Measurements from ENCODE around the gene NOL4L.

The NOL4L gene

GRCh38 chr20:32559753-32560380, 25.3 kb downstream of the NOL4L start:
- DNase-seq: no peak

GRCh38 chr20:32559205-32559752, 25.9 kb downstream of the NOL4L start:
- DNase-seq: no peak

- DNase-seq: no peak
These were observed 26.6 kb downstream of the NOL4L start for GRCh38 chr20:32558526-32558925.

- DNase-seq: no peak
These were observed 27.8 kb downstream of the NOL4L start for GRCh38 chr20:32557319-32557718.

GRCh38 chr20:32556312-32557184, 28.6 kb downstream of the NOL4L start:
- no peak for DNase-seq

GRCh38 chr20:32555584-32555983, 29.5 kb downstream of the NOL4L start:
- no peak for DNase-seq

GRCh38 chr20:32554965-32555289, 30.2 kb downstream of the NOL4L start:
- no peak for DNase-seq

- DNase-seq: no peak
These were observed 31.5 kb downstream of the NOL4L start for GRCh38 chr20:32553618-32554017.

GRCh38 chr20:32551693-32552092, 33.4 kb downstream of the NOL4L start:
- DNase-seq: no peak

GRCh38 chr20:32549842-32550241, 35.3 kb downstream of the NOL4L start:
- DNase-seq: no peak

- no peak for DNase-seq
These were observed 37.4 kb downstream of the NOL4L start for GRCh38 chr20:32547753-32548034.

- no peak for DNase-seq
These were observed 38.0 kb downstream of the NOL4L start for GRCh38 chr20:32546918-32547752.

GRCh38 chr20:32544893-32545840, 40.0 kb downstream of the NOL4L start:
- no peak for DNase-seq

GRCh38 chr20:32544260-32544722, 40.8 kb downstream of the NOL4L start:
- no peak for DNase-seq

- DNase-seq: no peak
These were observed 41.4 kb downstream of the NOL4L start for GRCh38 chr20:32543570-32544259.

- no peak for DNase-seq
These were observed 42.9 kb downstream of the NOL4L start for GRCh38 chr20:32542259-32542615.

- DNase-seq: no peak
These were observed 43.5 kb downstream of the NOL4L start for GRCh38 chr20:32541323-32542258.

GRCh38 chr20:32539817-32540675, 45.1 kb downstream of the NOL4L start:
- DNase-seq: peak; percentile 57

- no peak for DNase-seq
These were observed 45.9 kb downstream of the NOL4L start for GRCh38 chr20:32539026-32539816.
